ENCODE data around the gene D2HGDH.
"Not testable (repeated sequence)": the region's sequence is repeated elsewhere in the genome, so short reads cannot be mapped to it uniquely, and the experiment has no call there.

The D2HGDH gene

GRCh38 chr2:241788135-241788534 lies 53.7 kb downstream of the D2HGDH start:
- TF ChIP-seq CTCF (IDR thresholded peaks at IDR 0.05; ENCODE audit: low read depth, low read length), result no peak
- H3K4me3 ChIP-seq (ENCODE audit: low read depth, low read length), result no peak overlapping the region

GRCh38 chr2:241788572-241788971 lies 54.1 kb downstream of the D2HGDH start:
- TF ChIP-seq CTCF (IDR thresholded peaks at IDR 0.05; ENCODE audit: low read depth, low read length), result no peak

GRCh38 chr2:241791385-241791784 lies 57.0 kb downstream of the D2HGDH start:
- not testable (repeated sequence) for H3K4me3 ChIP-seq (ENCODE audit: low read depth, low read length)

More at GRCh38 chr2:241788572-241788971, 54.1 kb downstream of the D2HGDH start:
- H3K4me3 ChIP-seq (ENCODE audit: low read depth, low read length), result no peak overlapping the region

GRCh38 chr2:241793385-241793784 lies 59.0 kb downstream of the D2HGDH start:
- no peak for TF ChIP-seq CTCF (IDR thresholded peaks at IDR 0.05; ENCODE audit: low read depth, low read length)

GRCh38 chr2:241794250-241794823 lies 59.9 kb downstream of the D2HGDH start:
- TF ChIP-seq CTCF (IDR thresholded peaks at IDR 0.05; ENCODE audit: low read depth, low read length), result no peak
- no peak overlapping the region for H3K4me3 ChIP-seq (ENCODE audit: low read depth, low read length)

More at GRCh38 chr2:241793385-241793784, 59.0 kb downstream of the D2HGDH start:
- no peak overlapping the region for H3K4me3 ChIP-seq (ENCODE audit: low read depth, low read length)

GRCh38 chr2:241795021-241795999 lies 60.9 kb downstream of the D2HGDH start:
- TF ChIP-seq CTCF (IDR thresholded peaks at IDR 0.05; ENCODE audit: low read depth, low read length), result no peak

GRCh38 chr2:241796209-241796608 lies 61.8 kb downstream of the D2HGDH start:
- H3K4me3 ChIP-seq (ENCODE audit: low read depth, low read length), result no peak overlapping the region
- no peak for TF ChIP-seq CTCF (IDR thresholded peaks at IDR 0.05; ENCODE audit: low read depth, low read length)

More at GRCh38 chr2:241795021-241795999, 60.9 kb downstream of the D2HGDH start:
- H3K4me3 ChIP-seq (ENCODE audit: low read depth, low read length), result no peak overlapping the region
